Testis (tissue), 2 donors: ENCODE results near the gene CAMTA1.

Experiments used
- POLR2A ChIP-seq: fragments of 450-650 bp; IDR thresholded peaks from one replicate; pipeline ENCODE4 v1.6.1; 2017; ENCODE audit warnings: antibody characterized with exemption, mild to moderate bottlenecking, moderate library complexity
- TF ChIP-seq, protein P1 (sequence below), 3 experiments: fragments of 450-650 bp in 2 of 3; fragments of 200-600 bp in 1 of 3; sonication (generic) in 1 of 3; IDR thresholded peaks; one replicate each; pipeline ENCODE4 v1.5.1; 2016 to 2019; ENCODE audit warnings: antibody characterized with exemption in 3 of 3, mild to moderate bottlenecking in 2 of 3, moderate library complexity in 1 of 3

DNA sequence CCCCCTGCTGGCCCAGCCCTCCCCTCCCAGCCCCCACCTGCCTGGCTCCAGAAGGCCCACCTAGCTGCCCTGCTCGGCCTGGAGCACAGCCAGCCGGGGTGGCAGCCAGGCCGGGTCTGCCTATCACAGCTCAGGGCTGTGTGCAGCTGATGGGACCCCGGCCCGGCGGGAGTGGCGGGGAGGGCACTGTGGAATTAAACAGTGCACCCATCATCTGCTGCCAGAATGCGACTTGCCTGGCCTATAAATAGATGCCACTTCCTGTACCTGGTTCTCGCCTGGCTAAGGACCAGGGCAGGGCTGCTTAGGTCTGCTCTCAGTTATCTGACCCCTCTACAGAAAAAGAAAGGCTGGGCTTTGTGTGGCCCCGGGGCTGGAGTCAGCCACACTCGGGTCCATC is 887.6 kb downstream of the CAMTA1 start:
- TF ChIP-seq, protein P1, sequence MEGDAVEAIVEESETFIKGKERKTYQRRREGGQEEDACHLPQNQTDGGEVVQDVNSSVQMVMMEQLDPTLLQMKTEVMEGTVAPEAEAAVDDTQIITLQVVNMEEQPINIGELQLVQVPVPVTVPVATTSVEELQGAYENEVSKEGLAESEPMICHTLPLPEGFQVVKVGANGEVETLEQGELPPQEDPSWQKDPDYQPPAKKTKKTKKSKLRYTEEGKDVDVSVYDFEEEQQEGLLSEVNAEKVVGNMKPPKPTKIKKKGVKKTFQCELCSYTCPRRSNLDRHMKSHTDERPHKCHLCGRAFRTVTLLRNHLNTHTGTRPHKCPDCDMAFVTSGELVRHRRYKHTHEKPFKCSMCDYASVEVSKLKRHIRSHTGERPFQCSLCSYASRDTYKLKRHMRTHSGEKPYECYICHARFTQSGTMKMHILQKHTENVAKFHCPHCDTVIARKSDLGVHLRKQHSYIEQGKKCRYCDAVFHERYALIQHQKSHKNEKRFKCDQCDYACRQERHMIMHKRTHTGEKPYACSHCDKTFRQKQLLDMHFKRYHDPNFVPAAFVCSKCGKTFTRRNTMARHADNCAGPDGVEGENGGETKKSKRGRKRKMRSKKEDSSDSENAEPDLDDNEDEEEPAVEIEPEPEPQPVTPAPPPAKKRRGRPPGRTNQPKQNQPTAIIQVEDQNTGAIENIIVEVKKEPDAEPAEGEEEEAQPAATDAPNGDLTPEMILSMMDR (IDR thresholded peaks at IDR 0.05), result no peak
- TF ChIP-seq POLR2A, result no peak
